Naive thymus-derived CD4-positive, alpha-beta T cell (primary cell): ENCODE data around the gene SHANK1. TPM values are rescaled to one million over a fixed set of nuclear protein-coding genes. Genes with fewer than 3 reads are reported as not detected.

Source experiments
- ATAC-seq: fragments of 150-1000 bp; cut with Tn5 transposase; 2 replicates; pipeline ENCODE4 v1.10.0; 2021; ENCODE audit warnings: mild to moderate bottlenecking, moderate library complexity
- CTCF ChIA-PET: fragments of 350-600 bp; sonication (Branson Sonifier 250); formaldehyde crosslinking; loops from one replicate; lab custom pipeline; 2021; ENCODE audit warnings: antibody characterized with exemption; lab: Charles Lee
- POLR2A ChIA-PET: fragments of 350-600 bp; sonication (Branson Sonifier 250); formaldehyde crosslinking; loops from one replicate; lab custom pipeline; 2021; ENCODE audit warnings: antibody characterized with exemption, inconsistent platforms; lab: Charles Lee
- DNase-seq, 9 donors: peaks; one replicate each; pipeline versions ENCODE4 v3.0.0 to v3.0.0-alpha.2; 2020 to 2022; ENCODE audit warnings: mixed read lengths in 1 of 9
- H3K27ac ChIP-seq: one replicate; pipeline ENCODE4 v1.7.0; 2013; ENCODE audit warnings: mild to moderate bottlenecking, low read depth, low read length, moderate library complexity
- H3K27me3 ChIP-seq, 2 donors: one replicate each; pipeline ENCODE4 v1.7.0; 2013; ENCODE audit warnings: low read length in 2 of 2, mild to moderate bottlenecking in 2 of 2, moderate library complexity in 2 of 2; ENCODE audit not compliant: control insufficient read depth in 2 of 2, insufficient read depth in 2 of 2
- H3K36me3 ChIP-seq, 3 experiments: 1 replicate in 2 of 3; 2 replicates in 1 of 3; pipeline ENCODE4 v1.7.0; 2013; ENCODE audit warnings: low read length in 3 of 3, mild to moderate bottlenecking in 3 of 3, moderate library complexity in 1 of 3; ENCODE audit not compliant: insufficient read depth in 3 of 3, control insufficient read depth in 2 of 3
- H3K4me1 ChIP-seq, 2 donors: one replicate each; pipeline ENCODE4 v1.7.0; 2013; ENCODE audit warnings: low read length in 2 of 2, mild to moderate bottlenecking in 2 of 2, moderate library complexity in 1 of 2; ENCODE audit not compliant: control insufficient read depth in 2 of 2, insufficient read depth in 2 of 2
- H3K4me3 ChIP-seq: 2 replicates; pipeline ENCODE4 v1.7.0; 2013; ENCODE audit warnings: mild to moderate bottlenecking, low read length
- H3K9me3 ChIP-seq, 3 experiments: 1 replicate in 2 of 3; 2 replicates in 1 of 3; pipeline ENCODE4 v1.7.0; 2013; ENCODE audit warnings: low read length in 3 of 3; ENCODE audit not compliant: control insufficient read depth in 2 of 3
- H3K27ac Mint-ChIP-seq, 9 donors: one replicate each; pipeline ENCODE4 v1.8.0; 2020 to 2022; ENCODE audit warnings: mixed read lengths in 9 of 9, mild to moderate bottlenecking in 8 of 9, moderate library complexity in 5 of 9, inconsistent platforms in 2 of 9
- H3K27me3 Mint-ChIP-seq, 5 donors: one replicate each; pipeline ENCODE4 v1.8.0; 2021 to 2022; ENCODE audit warnings: mixed read lengths in 5 of 5, mild to moderate bottlenecking in 1 of 5
- H3K36me3 Mint-ChIP-seq, 5 donors: one replicate each; pipeline ENCODE4 v1.8.0; 2020 to 2022; ENCODE audit warnings: mixed read lengths in 5 of 5, mild to moderate bottlenecking in 3 of 5, inconsistent platforms in 1 of 5
- H3K4me1 Mint-ChIP-seq, 7 donors: one replicate each; pipeline ENCODE4 v1.8.0; 2020 to 2022; ENCODE audit warnings: mixed read lengths in 7 of 7, mild to moderate bottlenecking in 3 of 7, inconsistent platforms in 1 of 7
- H3K4me3 Mint-ChIP-seq, 10 donors: one replicate each; pipeline ENCODE4 v1.8.0; 2020 to 2022; ENCODE audit warnings: mild to moderate bottlenecking in 10 of 10, mixed read lengths in 10 of 10, moderate library complexity in 6 of 10, inconsistent platforms in 2 of 10
- H3K9me3 Mint-ChIP-seq, 11 donors: one replicate each; pipeline ENCODE4 v1.8.0; 2020 to 2022; ENCODE audit warnings: mixed read lengths in 11 of 11, mild to moderate bottlenecking in 4 of 11, inconsistent platforms in 1 of 11, moderate library complexity in 1 of 11
- intact Hi-C, 2 donors: fragments of 100-400 bp; cut with micrococcal nuclease; formaldehyde crosslinking; loops; one replicate each; pipeline ENCODE4 v1.15.1; 2023
- polyA plus RNA-seq, 2 donors: library from polyadenylated mRNA; unstranded; fragments of 300-500 nt; fragmentation: Illumina TruSeq; gene quantifications; one replicate each; pipeline ENCODE4 v1.2.3, GENCODE V29; 2021
- total RNA-seq, 6 experiments: library from RNA in 5 of 6; stranded (reverse) in 5 of 6; gene quantifications; 1 replicate in 5 of 6; 2 replicates in 1 of 6; pipeline ENCODE4 v1.2.3 and lab custom pipeline; 2021 to 2026

Gene SHANK1
- total and polyA plus RNA-seq, 7 experiments from 2014 or later, result 0.64 to 0.69 TPM; not detected in 5

DNA sequence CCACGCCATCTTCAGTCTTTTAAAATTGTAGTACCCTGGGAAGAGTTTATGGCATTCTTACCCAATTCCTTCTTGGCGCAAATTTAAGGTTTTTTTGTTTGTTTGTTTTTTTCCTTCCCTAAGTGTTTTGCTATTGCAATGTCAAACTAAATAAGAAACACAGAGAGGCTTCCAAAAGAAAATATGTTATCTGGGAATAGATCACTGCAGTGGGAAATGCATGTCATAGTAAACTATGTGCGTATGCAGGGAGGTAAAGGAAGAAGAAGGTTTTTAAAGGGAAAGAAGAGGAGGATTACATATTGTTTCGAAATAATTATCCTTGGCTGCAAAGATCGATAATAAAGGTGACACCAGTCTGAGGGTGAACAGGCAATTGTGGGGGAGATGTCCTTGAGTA is 16.7 kb upstream of the SHANK1 start:
- Mint-ChIP-seq H3K4me3 (no peak overlapping the region), H3K4me1 (no peaks in the 10 kb centered on the region), H3K27ac (no peak overlapping the region), H3K27me3 (peaks cover 28 to 68% (median 57%) of the 10 kb centered on the region in 5 donors), H3K9me3 (peaks cover 0 to 2% (median 0%) of the 10 kb centered on the region in 11 donors), H3K36me3 (no peaks in the 10 kb centered on the region)
- no peaks in the 10 kb centered on the region for H3K27me3 ChIP-seq
- intact Hi-C loops, result no loop called here
- DNase-seq (no peak), ATAC-seq (no peak)
- CTCF ChIA-PET, result no interaction called here
- H3K9me3 ChIP-seq, result no peaks in the 10 kb centered on the region
- no peaks in the 10 kb centered on the region for H3K4me1 ChIP-seq
- no peak overlapping the region for H3K4me3 ChIP-seq
- POLR2A ChIA-PET, result no interaction called here
- no peaks in the 10 kb centered on the region for H3K36me3 ChIP-seq
- no peak overlapping the region for H3K27ac ChIP-seq

DNA sequence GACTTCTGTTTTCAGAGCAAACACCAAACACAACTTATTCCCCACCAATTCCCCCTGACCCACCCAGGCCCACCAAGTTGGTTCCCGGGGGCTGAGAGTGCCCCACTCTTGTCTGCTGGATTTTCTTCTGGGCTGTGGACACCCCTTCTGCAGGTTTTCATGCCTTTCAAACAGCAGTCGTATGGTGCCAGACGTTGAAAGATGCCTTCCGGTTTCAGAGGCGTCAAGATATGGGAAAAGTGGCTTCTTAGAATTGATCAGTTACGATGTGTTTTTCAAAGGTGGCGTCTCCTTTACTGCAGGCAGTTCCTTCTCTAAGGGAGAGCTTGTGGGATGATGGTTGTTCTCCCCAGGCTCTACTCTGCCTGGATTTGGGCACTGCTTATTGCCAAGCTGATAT is 16.3 kb upstream of the SHANK1 start:
- no peak overlapping the region for H3K4me3 Mint-ChIP-seq
- H3K27ac ChIP-seq, result no peak overlapping the region

DNA sequence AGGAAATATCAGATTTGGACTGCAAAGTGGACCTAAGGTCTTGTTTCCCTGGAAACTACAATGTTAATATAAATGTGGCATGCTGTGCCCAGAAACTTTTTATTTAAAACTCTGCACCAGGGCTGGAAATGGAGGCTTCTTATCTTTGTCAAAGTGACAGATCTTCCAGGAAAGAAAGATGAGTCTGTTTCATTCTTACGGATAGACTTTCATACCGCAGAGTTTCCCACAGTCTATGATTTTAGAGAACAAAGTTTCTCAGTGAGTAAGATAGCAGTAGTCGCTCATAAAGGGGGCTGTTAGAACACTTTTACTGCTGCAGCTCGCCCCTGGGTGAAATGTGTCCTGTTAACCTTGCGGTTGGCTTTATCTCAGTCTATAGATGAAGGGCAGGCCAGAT is 10.3 kb upstream of the SHANK1 start:
- intact Hi-C loops, result loop anchor here (10.0 kb wide), 5 partner anchors 195 to 975 kb away; partner anchors contain the start of genes POLD1 (in 1 of the 2), VRK3 (in 1 of the 2) and ZNF473 (in 1 of the 2)
- Mint-ChIP-seq H3K27me3 (peaks cover 8 to 63% (median 40%) of the 10 kb centered on the region in 5 donors), H3K27ac (no peak overlapping the region), H3K36me3 (peaks cover 0 to 3% (median 0%) of the 10 kb centered on the region in 5 donors), H3K4me3 (no peak overlapping the region), H3K4me1 (peaks cover 0 to 23% (median 21%) of the 10 kb centered on the region in 7 donors), H3K9me3 (peaks cover 0 to 7% (median 0%) of the 10 kb centered on the region in 11 donors)
- H3K36me3 ChIP-seq, result no peaks in the 10 kb centered on the region
- ATAC-seq (no peak), DNase-seq (no peak)
- CTCF ChIA-PET, result no interaction called here
- POLR2A ChIA-PET, result no interaction called here
- H3K4me1 ChIP-seq, result peaks cover 5 to 12% of the 10 kb centered on the region in 2 donors
- no peak overlapping the region for H3K4me3 ChIP-seq
- H3K27ac ChIP-seq, result no peak overlapping the region
- peaks cover 4 to 5% of the 10 kb centered on the region in 2 donors for H3K27me3 ChIP-seq
- H3K9me3 ChIP-seq, result no peaks in the 10 kb centered on the region

More for the DNA sequence above, 16.3 kb upstream of the SHANK1 start:
- ChIA-PET POLR2A (no interaction called here), CTCF (no interaction called here)
- Mint-ChIP-seq H3K36me3 (no peaks in the 10 kb centered on the region), H3K4me1 (no peaks in the 10 kb centered on the region), H3K27me3 (peaks cover 23 to 71% (median 56%) of the 10 kb centered on the region in 5 donors), H3K9me3 (peaks cover 0 to 2% (median 0%) of the 10 kb centered on the region in 11 donors), H3K27ac (no peak overlapping the region)
- no peak for ATAC-seq
- no peaks in the 10 kb centered on the region for H3K27me3 ChIP-seq
- intact Hi-C loops, result no loop called here
- H3K4me3 ChIP-seq, result no peak overlapping the region
- no peaks in the 10 kb centered on the region for H3K4me1 ChIP-seq
- no peak for DNase-seq
- no peaks in the 10 kb centered on the region for H3K9me3 ChIP-seq
- H3K36me3 ChIP-seq, result no peaks in the 10 kb centered on the region

DNA sequence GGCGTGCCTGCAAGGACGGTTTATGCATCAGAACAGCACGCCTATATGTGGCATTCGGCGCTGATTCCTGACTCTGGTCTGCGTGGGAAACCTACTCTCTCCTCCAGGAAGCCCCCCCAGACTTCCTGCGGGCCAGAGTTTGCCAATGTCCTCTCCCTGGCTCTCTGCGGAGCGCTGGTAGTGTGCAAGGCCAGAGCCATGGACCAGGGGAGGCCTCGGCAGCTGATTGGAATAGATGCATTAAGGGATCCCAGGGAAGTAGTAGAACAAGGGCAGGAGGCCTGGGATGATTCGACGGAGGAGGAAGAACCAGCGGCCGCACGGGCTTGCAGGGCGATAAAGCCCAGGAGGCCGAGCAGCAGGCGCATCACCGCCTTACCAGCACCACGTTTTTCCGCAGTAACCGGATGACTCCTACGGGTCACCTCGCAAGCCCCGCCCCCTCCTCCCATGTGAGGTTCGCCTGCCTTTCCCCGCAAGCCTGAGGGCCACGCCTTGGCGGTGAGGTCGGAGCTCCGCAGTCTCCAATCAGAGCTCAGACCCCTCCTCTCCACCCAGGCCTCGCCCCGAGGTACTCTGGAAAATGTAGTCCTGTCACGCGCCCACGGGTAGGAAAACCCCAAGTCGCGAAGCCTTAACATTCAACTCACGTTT is 8.6 kb upstream of the SHANK1 start:
- Histone ChIP-seq H3K9me3 (no peaks in the 10 kb centered on the region), H3K4me1 (peaks cover 5 to 12% of the 10 kb centered on the region in 2 donors), H3K4me3 (no peak overlapping the region), H3K27me3 (peaks cover 5 to 7% of the 10 kb centered on the region in 2 donors), H3K36me3 (no peaks in the 10 kb centered on the region), H3K27ac (no peak overlapping the region)
- Mint-ChIP-seq H3K4me3 (peak overlapping the region in 8 of 10 donors; percentile 20 to 54 (median 35)), H3K36me3 (peaks cover 0 to 3% (median 0%) of the 10 kb centered on the region in 5 donors), H3K27ac (peak overlapping the region in 3 of 9 donors; percentile 43 to 78 (median 51)), H3K9me3 (peaks cover 0 to 7% (median 0%) of the 10 kb centered on the region in 11 donors), H3K4me1 (peaks cover 0 to 26% (median 22%) of the 10 kb centered on the region in 7 donors), H3K27me3 (peaks cover 18 to 63% (median 45%) of the 10 kb centered on the region in 5 donors)
- peak; percentile 37 for ATAC-seq
- CTCF ChIA-PET, result no interaction called here
- peak in 8 of 9 donors; percentile 34 to 85 (median 56) for DNase-seq
- POLR2A ChIA-PET, result no interaction called here
- intact Hi-C loops, result loop anchor here (10.0 kb wide), 5 partner anchors 197 to 977 kb away; partner anchors contain the start of genes POLD1 (in 1 of the 2), VRK3 (in 1 of the 2) and ZNF473 (in 1 of the 2)

GRCh38 chr19:50725911-50726230 is 6.3 kb upstream of the SHANK1 start:
- Mint-ChIP-seq H3K4me1 (peaks cover 0 to 28% (median 22%) of the 10 kb centered on the region in 7 donors), H3K27me3 (peaks cover 39 to 68% (median 46%) of the 10 kb centered on the region in 5 donors), H3K9me3 (peaks cover 0 to 10% (median 2%) of the 10 kb centered on the region in 11 donors), H3K27ac (peak overlapping the region in 4 of 9 donors; percentile 28 to 87 (median 60)), H3K36me3 (peaks cover 0 to 5% (median 0%) of the 10 kb centered on the region in 5 donors), H3K4me3 (peak overlapping the region; percentile 79 to 92 (median 84))
- H3K36me3 ChIP-seq, result no peaks in the 10 kb centered on the region
- no peaks in the 10 kb centered on the region for H3K9me3 ChIP-seq
- ATAC-seq (no peak), DNase-seq (no peak)
- CTCF ChIA-PET, result no interaction called here
- peaks cover 5 to 12% of the 10 kb centered on the region in 2 donors for H3K4me1 ChIP-seq
- peak overlapping the region; percentile 66 for H3K27ac ChIP-seq
- POLR2A ChIA-PET, result no interaction called here
- H3K4me3 ChIP-seq, result peak overlapping the region; percentile 61
- intact Hi-C loops, result loop anchor here (10.0 kb wide), 5 partner anchors 199 to 979 kb away; partner anchors contain the start of genes POLD1 (in 1 of the 2), VRK3 (in 1 of the 2) and ZNF473 (in 1 of the 2)
- H3K27me3 ChIP-seq, result peaks cover 5 to 12% of the 10 kb centered on the region in 2 donors

DNA sequence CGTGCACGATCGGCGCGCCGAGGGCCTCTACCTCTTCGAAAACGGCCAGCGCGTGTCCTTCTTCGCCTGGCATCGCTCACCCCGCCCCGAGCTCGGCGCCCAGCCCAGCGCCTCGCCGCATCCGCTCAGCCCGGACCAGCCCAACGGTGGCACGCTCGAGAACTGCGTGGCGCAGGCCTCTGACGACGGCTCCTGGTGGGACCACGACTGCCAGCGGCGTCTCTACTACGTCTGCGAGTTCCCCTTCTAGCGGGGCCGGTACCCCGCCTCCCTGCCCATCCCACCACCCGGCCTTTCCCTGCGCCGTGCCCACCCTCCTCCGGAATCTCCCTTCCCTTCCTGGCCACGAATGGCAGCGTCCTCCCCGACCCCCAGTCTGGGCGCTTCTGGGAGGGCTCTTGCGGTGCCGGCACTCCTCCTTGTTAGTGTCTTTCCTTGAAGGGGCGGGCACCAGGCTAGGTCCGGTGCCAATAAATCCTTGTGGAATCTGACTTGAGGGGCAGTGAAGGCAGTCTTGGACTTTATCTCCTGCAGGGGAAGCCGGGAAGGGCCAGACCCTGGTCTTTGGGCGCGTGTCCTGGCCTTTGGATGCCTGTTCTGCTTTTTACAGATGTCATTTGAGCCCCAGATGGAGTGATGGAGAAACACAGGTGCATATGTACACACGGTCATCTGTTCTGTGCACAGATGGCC is 5.8 kb upstream of the SHANK1 start:
- no peak for DNase-seq
- peak overlapping the region; percentile 66 for H3K27ac ChIP-seq
- Mint-ChIP-seq H3K4me1 (peaks cover 0 to 33% (median 24%) of the 10 kb centered on the region in 7 donors), H3K27ac (peak overlapping the region in 8 of 9 donors; percentile 34 to 87 (median 70)), H3K36me3 (peaks cover 0 to 5% (median 0%) of the 10 kb centered on the region in 5 donors), H3K4me3 (peak overlapping the region; percentile 79 to 92 (median 84)), H3K27me3 (peaks cover 43 to 70% (median 51%) of the 10 kb centered on the region in 5 donors), H3K9me3 (peaks cover 0 to 10% (median 2%) of the 10 kb centered on the region in 11 donors)
- peaks cover 5 to 12% of the 10 kb centered on the region in 2 donors for H3K27me3 ChIP-seq
- CTCF ChIA-PET, result interaction anchor here (0.6 to 1.3 kb wide), 3 partner anchors 15 to 357 kb away, joined by 3 to 4 read pairs (median 4); no protein-coding TSS in a partner anchor
- H3K4me3 ChIP-seq, result peak overlapping the region; percentile 61
- H3K36me3 ChIP-seq, result no peaks in the 10 kb centered on the region
- POLR2A ChIA-PET, result interaction anchor here (0.8 kb wide), 1 partner anchor 676 kb away, joined by 3 read pairs; no protein-coding TSS in a partner anchor
- intact Hi-C loops, result loop anchor here (10.0 kb wide), 5 partner anchors 199 to 979 kb away; partner anchors contain the start of genes POLD1 (in 1 of the 2), VRK3 (in 1 of the 2) and ZNF473 (in 1 of the 2)
- no peaks in the 10 kb centered on the region for H3K9me3 ChIP-seq
- H3K4me1 ChIP-seq, result peaks cover 5 to 12% of the 10 kb centered on the region in 2 donors
- ATAC-seq, result peak; percentile 38
